SIG-M5 treated with dmso at 0.1 percent for 504 hours (cell line): ENCODE results near the gene PTGES2.

Experiments used
- DNase-seq: peaks from one replicate; lab custom pipeline; 2025; ENCODE audit not compliant: unreplicated experiment; lab: John Stamatoyannopoulos, UW

PTGES2 gene

DNA sequence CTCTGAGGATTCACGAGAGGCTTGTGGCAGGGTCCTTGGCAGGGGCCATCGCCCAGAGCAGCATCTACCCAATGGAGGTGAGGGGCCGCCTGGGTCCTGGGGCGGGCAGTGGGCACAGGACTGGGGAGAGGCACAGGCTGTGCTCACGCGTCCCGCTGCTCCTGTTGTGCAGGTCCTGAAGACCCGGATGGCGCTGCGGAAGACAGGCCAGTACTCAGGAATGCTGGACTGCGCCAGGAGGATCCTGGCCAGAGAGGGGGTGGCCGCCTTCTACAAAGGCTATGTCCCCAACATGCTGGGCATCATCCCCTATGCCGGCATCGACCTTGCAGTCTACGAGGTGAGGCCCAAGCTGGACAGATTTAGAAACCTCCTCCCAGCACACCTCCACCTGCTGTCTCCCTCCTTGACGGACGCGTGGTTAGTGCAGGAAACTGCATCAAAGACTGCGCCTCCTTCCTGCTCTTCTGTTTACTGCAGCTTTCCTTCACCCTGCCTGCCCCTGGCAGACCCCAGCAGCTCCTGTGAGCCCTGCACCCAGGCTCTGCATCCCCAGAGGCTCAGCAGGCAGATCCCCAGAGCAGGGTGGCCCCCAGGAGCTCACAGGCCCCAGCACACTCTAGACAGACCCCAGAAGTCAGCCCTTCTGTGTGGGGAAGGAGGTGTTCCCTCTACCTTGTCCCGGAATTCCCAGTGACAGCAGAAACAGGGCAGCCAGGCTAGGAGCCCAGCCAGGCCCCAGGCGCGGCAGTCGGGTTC is 21.2 kb downstream of the PTGES2 start:
- no peak for DNase-seq

GRCh38 chr9:128105538-128106175 is 21.9 kb downstream of the PTGES2 start:
- no peak for DNase-seq

DNA sequence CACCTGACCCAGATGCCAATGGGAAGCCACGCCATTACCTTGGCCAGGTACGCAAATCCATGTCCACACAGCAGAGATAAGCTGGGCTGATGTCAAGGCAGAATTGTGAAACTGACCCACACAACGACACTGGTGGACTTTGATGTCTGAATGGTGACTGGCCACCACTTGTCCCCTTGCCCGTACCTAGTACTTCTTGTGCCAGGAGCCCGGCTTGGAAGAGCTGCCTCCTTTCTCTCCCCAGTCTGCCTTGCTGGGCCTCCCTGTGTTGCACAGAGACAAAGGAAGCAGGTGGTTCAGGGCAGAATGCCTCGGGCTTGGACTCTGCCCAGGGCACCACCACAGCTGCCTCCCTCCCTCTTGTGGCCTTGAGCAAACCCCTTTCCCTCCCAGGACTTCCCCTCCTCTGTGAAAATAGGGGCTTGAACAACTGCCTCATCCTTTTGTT is 23.3 kb downstream of the PTGES2 start:
- no peak for DNase-seq

DNA sequence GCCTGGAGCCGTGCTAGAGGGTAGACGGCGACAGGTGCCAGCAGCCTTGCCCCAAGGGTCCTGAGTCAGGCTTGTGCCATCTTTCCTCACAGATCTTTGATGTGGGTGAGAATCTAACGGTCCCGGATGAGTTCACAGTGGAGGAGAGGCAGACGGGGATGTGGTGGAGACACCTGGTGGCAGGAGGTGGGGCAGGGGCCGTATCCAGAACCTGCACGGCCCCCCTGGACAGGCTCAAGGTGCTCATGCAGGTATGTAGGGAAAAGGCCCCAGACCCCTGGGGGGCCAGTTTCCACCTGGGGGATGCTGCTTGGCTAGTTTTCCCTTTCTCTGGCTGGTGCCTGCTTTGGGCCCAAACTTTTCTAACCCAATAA is 24.0 kb downstream of the PTGES2 start:
- DNase-seq = no peak

DNA sequence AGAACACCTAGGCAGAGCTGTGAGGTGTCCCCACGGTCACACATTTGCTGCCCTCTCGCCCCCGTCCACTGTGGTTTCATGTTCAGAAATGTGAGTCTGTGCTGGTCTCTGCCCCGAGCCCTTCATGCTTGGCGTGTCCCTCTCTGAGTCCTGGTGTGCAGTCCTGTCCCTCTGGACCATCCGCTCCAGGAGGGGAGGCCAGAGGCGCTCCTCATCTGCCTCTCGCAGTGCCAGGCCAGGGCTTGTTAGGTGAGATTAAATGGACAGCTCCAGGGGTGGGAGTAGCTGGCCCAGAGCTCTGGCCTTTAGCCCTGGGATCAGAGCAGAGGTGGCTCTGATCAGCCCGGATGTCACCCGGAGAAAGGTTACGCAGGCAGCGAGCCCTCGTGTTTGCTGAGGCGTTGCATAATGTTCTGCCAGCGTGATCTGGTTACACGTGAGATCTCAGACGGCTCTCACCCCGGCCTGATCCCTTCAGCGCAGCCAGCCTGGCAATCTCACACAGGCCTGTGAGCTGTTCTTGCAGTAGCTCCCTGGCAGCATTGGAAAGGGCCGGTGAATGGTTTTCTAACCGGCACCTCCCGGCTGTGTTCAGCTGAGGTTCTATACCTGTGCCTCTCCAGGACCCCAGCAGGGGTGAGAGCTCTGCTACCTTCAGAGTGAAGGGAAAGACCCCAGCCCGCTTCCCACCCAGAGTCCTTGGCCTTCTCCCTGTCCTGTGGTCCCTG is 24.5 kb downstream of the PTGES2 start:
- no peak for DNase-seq

- DNase-seq = no peak
Observed at GRCh38 chr9:128102196-128102595, 25.3 kb downstream of the PTGES2 start.

GRCh38 chr9:128101690-128102089 is 25.8 kb downstream of the PTGES2 start:
- no peak for DNase-seq

GRCh38 chr9:128101231-128101661 is 26.3 kb downstream of the PTGES2 start:
- DNase-seq = no peak

DNA sequence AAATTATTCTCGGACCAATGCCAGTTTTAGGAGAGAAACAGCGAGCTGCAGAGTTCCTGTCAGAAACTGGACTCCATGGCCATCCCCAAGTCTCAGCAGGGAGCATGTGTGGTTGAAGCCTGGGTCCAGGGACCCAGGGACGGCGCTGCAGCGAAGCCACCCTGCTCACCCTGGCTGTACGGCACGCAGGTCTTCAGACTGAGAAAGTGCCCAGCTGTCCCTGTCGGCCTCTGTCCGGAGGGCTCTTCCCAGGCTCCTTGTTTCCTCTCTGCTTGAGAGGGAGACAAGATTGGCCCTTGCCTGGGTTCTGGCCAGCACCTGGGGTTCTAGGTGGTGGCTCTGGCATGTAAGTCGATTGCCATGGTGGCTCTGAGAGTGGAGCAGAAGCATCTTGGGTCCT is 26.9 kb downstream of the PTGES2 start:
- no peak for DNase-seq

DNA sequence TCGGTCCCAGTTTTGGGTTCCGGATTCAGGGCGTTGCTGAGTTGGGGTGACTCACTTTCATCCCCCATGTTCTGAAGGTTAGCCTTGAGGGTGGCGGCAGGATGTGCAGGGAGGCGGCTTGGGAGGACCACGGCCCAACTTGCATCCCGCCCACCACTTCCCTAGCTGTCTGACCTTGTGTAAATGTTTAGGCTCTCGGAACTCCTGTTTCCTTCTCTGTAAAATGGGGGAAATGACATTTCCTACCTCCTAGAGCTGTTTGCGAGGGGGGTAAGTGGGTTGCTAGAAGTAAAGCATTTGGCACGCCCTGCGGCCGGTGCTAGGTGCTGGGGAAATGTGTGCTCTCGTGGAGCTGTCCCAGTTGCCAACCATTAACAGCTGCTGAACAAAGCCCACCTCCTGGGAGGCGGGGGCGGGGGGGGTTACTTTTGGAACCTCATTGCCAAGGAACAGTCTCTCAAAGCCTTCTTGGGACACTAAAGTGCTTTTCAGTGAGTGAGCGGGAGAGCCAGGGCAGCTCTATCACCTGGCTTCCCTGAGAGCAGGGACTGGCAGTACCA is 27.5 kb downstream of the PTGES2 start:
- DNase-seq = no peak

DNA sequence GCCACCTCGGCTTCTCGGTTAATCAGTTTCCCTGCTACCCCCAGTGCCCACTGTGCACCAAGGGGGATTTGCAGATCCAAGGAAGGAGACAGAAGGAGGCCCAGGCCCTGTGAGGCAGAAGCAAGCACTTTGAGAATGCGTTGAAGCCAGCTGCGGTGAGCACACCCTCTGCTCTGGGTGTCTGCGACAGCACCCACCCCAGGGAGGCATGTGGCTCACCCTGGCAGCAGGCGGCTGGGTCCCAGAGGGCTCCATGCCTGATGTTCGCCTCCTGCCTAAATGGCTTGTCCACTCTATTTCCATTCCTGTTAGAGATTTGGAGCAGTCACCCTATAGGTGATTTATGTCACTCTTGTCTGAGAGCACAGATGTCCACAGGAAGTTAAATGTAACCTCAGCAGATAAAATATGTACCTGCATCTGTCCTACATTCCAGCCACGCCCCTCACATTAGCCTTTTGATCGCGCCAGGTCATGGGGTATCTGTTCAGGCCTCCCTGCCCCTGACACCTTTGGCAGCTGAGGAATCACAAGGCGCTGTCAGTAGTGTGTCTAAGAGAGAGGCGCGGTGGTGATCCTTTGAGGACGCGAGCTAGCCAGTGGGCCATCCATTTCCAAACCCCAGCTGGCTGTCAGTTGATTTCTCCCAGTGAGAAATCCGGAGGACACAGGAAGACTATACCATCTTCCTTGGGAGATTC is 28.1 kb downstream of the PTGES2 start:
- no peak for DNase-seq

DNA sequence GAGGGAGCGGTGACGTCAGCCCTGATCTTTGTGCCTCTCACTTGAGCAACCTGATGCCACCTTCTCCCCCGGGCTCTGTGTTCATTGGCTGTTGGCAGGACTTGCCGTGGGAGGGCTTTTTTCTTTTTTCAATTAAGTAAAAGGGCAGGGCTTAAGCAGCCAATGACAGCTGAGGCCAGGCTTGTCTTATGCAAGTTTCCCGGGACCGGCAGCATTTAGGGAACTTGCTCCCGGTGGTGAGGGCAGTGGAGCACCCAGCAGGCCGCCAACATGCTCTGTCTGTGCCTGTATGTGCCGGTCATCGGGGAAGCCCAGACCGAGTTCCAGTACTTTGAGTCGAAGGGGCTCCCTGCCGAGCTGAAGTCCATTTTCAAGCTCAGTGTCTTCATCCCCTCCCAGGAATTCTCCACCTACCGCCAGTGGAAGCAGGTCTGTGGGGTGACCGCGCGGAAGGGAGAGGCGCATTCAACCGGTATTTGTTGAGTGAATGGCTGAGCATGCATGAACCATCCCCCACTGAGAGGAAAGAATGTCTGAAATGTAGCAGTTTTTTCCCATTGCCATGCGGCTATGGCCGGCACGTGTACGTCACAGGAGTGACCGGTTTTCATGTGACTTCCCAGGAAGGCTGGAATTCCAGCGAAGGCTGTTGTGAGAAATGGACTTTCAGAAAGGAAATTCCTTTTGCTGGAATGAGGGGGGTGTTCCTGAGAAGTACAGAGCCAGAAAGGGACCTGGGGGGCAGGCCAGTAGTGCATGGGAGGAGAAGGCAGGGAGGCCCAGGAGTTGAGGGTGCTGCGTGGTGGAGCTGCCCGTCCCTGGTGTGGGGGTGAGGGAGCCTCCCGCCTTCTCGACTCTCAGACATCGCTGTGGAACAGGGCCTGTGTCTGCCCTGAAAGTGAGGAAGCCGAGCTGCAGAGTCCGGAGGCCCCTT is 29.0 kb downstream of the PTGES2 start:
- DNase-seq = peak; percentile 99

- DNase-seq = no peak
Observed at GRCh38 chr9:128097543-128098296, 29.8 kb downstream of the PTGES2 start.

DNA sequence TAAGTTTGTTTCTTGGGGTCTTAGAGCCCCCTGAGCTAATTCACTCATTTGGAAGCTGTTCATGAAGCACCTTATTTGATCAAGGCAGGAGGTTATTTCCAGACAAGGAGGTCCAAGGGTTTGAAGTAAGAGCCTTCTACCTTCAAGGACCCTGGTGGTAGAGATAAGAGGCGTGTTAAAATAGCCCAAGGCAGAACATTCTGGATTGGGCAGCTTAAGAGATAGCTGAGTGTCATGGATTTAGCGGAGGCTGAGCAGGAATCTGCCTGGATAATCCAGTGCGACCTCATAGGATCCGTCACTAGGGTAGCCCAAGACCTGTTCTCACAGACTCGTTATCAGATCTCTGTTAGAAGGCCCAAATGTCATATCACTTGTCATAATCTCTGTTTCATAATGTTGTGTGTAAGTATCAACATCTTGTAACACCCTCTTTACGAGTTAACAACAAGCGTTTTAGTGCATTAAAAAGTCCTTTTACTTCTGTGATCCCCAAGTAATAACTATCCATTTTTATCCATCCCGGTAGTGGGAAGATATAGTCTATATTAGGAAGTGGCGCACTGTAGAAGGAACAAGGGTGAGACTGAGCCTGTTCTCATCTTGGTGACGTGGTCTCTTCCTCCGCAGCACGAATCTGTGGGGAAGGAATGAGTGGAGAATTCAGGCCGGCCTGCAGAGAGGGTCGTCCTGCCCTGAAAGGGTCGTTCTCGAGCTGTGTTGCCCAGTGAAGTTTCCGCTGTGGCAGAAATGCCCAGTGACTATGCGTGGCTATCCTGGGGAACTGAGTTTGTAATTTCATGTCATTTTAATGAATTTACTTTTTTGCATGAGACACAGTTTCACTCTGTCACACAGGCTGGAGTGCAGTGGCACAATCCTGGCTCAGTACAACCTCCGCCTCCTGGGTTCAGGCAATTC is 30.7 kb downstream of the PTGES2 start:
- no peak for DNase-seq

DNA sequence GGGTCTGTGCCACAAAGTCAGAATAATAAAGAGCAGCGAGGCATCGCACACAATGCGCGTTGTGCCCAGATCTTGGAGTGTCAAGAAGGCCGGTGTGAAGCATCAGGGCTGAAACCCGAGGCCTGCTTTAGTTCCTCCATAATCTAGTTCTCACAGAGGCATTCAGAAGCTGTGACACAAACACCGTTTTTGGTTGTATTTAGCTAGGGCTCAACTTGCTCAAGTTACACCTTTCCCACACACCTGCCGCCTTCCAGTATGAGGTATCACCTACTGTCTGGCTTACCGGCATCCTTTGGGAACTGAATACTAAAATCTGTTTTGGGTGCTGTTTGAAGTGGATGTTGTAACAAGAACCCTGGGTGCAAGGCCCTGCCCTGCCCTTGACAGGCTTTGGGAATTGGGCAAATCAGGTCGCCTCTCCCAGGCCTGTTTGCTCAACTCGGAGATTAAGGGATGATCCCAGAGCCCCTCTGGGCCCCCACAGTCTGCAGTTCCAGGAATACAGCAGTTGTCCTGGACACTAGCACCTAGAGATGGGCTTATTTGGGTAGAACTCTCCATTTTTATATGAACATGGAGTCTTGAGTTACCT is 32.5 kb downstream of the PTGES2 start:
- DNase-seq = no peak

- DNase-seq = peak; percentile 95
Observed at GRCh38 chr9:128094166-128094949, 33.2 kb downstream of the PTGES2 start.

DNA sequence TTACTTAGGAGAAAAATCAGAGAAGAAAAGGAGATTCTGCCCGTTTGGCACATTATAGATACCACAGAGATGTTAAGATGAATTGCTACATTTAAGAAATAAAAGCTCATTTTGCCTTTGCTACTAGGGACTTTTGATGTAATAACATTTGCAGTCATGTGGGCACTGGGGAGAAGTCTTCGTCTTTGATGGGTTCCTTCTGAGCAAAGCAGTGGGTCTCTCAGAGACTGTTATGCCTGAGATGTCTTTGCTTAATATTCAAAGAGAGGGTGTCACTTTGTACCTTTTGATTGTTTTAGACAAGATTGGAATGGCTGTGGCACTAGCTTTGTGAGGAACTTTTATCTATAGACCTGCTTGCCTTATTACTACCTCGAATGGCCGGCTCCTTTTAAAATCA is 34.5 kb downstream of the PTGES2 start:
- no peak for DNase-seq
